HG02970 (cell line): ENCODE data around the gene FAM241B.

Experiments used
- ATAC-seq: cut with Tn5 transposase; IDR thresholded peaks from one replicate; pipeline ENCODE4 v1.9.1; 2021; ENCODE audit warnings: mild to moderate bottlenecking, moderate library complexity, moderate number of reproducible peaks; ENCODE audit not compliant: unreplicated experiment, low FRiP score

The FAM241B gene

DNA sequence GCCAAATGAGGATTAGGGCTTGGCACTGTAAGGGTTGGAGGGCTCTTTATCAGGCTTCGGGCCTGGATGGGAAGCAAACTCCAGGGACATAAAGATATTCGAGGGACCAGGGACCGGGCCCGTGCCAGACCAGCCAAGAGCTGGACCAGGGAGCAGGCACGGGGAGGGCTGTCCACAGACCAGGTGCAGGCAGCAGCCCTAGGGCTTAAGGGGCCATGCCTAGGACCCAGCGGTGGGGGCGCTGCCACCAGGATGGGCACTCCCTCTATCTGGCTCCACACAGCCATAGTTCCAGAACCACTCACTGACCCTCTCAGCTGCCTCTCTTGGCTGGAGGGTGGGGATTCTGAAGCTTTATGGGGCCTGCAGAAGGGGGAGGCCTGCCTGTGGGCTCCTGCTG is 32.9 kb downstream of the FAM241B start:
- ATAC-seq, result no peak

DNA sequence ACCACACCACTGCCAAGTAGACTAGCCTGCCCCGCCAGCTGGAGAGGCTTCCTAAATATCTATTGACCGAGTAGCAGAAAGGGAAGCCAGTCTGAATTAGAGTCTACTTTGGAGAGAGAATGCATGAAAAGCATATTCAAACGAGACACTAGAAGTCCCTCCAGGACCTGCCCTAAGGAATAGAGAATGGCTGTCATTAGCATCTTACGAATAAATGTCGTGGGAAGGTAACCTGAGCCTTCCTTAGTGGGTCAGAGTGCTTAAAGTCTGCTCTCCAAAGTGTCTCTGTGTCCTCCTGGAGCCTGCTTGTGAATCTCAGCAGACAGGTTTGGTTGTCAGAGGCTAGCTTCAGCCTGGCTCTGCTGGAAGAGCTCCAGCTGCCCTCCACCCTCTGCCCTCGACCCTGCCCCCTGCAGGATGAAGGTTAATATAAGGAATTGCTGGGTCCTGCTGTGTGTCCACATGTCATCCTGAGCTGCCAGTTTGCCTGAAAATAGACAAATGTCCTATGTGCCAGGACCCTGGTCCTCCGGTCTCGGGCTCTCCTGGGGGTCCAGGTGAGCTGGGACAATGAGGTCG is 33.4 kb downstream of the FAM241B start:
- ATAC-seq, result no peak

GRCh38 chr10:69665474-69666320 is 35.6 kb downstream of the FAM241B start:
- ATAC-seq, result no peak

- ATAC-seq, result no peak
Measured at GRCh38 chr10:69666756-69667155, 36.7 kb downstream of the FAM241B start.

- no peak for ATAC-seq
Measured at GRCh38 chr10:69668721-69669120, 38.7 kb downstream of the FAM241B start.

DNA sequence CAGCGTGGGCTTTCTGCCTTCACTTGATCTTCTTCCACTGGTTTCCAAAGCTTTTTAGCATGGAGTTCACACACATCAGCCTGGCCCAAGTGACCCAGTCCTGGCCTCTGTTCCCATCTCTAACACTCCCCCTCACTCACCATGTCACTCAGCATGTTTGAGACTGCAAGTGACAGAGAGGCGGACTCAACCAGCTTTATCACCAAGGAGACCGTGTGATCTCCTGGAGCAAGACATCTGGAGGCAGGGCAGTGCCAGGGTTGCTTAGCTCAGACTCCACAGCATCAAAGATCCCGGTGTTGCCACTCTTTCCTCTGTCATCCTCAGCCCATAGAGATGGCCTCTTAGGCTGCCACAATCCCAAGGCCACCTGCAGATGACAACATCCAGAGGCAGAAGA is 39.4 kb downstream of the FAM241B start:
- ATAC-seq, result no peak

DNA sequence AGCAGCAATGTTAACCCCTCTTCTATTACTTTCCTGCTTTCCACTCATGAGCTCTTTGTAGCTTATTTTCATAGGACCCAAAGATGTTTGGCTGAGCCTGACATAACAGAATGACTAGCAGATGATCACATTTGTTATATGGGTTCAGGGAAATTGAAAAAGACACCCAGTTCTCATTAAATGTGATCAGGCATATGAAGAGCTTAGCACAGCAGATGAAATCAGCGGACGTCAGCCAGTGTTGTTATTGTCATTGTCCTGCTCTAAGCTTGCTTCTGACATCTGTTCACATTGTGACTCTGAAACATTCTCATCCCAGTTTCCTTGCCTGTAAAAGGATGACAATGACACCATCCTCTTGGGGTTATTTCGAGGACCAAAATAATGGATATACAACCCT is 43.5 kb downstream of the FAM241B start:
- ATAC-seq, result no peak

DNA sequence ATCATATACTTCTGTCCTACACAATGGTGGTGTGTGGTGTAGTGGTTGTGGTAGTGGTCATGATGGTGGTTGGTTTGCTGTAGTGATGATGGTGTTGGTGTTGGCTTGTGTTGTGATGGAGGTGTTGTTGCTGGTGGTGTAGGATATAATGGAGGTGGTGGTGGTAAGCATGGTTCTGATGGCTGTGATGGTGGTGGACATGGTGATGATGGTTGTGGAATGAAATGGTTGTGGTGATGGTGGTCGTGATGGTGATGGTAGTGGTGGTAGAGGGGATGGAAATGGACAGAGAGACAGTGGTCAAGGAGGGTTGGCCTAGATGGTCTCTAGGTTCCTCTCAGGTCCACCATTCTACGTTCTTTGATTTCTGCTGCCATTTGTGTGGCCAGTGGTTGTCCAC is 44.7 kb downstream of the FAM241B start:
- ATAC-seq, result no peak

- ATAC-seq, result no peak
Measured at GRCh38 chr10:69676301-69676700, 46.3 kb downstream of the FAM241B start.

- ATAC-seq, result no peak
Measured at GRCh38 chr10:69677985-69678654, 48.1 kb downstream of the FAM241B start.

GRCh38 chr10:69679736-69680135 is 49.7 kb downstream of the FAM241B start:
- ATAC-seq, result no peak

DNA sequence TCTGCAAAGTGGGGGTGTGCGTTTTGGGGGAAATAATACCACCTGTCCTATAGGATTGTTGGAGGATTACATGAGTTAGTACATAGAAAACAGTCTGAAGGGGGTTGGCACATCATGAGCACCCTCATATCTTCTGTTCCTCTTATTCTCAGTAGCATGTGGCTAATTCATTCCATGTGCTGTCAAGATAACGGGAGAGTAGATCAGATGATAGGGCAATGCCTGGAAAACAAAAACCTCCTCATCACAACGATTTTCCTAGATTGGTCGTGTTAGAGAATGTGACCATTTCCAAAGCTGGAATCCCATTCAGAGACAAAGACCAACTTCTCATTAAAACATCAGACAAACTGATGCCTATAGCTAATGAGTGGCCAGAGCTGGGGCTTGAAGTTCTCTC is 50.6 kb downstream of the FAM241B start:
- ATAC-seq, result no peak

DNA sequence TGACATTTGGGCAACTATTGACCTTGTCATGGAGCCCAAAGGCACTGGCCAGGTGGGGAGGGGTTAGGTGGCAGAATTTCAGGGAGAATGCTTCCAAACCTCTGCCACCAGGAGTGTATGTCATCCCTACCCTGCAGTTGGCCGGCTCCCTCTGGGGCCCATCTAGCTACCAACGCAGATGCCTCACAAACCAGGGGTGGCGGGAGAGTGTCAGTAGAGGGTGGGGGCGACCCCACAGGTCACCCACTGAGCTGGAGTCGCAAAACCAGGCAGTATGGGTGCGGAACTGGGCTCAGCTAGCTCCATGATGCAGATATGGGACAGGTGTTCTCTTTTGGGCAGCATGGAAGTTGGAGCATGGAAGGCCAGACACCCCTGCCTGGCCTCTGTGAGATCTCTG is 51.4 kb downstream of the FAM241B start:
- no peak for ATAC-seq

DNA sequence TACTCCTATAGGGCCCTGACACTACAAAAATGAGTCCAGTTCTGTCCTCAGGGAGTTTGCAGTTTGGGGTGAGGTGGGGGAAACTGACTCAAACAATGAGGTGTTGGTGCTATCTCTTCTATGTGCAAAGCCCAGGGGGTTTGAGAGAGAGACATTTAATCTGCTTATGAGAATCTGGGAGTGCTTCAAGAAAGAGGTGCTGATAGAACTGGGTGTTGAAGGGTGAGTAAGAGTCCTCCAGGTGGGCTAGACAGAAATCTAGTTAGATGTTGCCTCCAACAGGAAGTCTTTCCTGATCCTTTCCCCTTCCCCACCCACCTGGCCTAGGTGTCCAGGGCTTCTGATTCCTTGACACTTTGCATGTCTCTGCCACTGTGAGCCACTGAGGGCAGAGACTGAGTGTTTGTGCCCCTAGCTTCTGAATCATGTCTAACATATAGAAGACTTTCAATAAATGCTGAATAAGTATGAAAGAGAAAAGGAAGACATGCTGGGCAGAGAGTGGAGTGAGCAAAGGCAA is 53.0 kb downstream of the FAM241B start:
- no peak for ATAC-seq
